NB4 (cell line): ENCODE data around the gene LRRC8C.

Experiments
- MYC ChIP-seq: IDR thresholded peaks from 2 replicates; pipeline ENCODE4 v1.6.1; 2011; ENCODE audit warnings: low read depth, low read length
- POLR2A ChIP-seq: IDR thresholded peaks from 2 replicates; pipeline ENCODE4 v1.6.1; 2011; ENCODE audit warnings: mild to moderate bottlenecking; ENCODE audit not compliant: insufficient read length; ENCODE audit errors: extremely low read depth
- TF ChIP-seq, protein P1 (sequence below): IDR thresholded peaks from one replicate; pipeline ENCODE4 v1.5.1; 2012; ENCODE audit warnings: low read depth, low read length

DNA sequence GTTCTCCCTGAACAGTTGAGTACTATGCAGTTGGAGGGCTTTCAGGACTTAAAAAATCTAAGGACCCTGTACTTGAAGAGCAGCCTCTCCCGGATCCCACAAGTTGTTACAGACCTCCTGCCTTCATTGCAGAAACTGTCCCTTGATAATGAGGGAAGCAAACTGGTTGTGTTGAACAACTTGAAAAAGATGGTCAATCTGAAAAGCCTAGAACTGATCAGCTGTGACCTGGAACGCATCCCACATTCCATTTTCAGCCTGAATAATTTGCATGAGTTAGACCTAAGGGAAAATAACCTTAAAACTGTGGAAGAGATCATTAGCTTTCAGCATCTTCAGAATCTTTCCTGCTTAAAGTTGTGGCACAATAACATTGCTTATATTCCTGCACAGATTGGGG is 48.7 kb upstream of the LRRC8C start:
- TF ChIP-seq, protein P1, sequence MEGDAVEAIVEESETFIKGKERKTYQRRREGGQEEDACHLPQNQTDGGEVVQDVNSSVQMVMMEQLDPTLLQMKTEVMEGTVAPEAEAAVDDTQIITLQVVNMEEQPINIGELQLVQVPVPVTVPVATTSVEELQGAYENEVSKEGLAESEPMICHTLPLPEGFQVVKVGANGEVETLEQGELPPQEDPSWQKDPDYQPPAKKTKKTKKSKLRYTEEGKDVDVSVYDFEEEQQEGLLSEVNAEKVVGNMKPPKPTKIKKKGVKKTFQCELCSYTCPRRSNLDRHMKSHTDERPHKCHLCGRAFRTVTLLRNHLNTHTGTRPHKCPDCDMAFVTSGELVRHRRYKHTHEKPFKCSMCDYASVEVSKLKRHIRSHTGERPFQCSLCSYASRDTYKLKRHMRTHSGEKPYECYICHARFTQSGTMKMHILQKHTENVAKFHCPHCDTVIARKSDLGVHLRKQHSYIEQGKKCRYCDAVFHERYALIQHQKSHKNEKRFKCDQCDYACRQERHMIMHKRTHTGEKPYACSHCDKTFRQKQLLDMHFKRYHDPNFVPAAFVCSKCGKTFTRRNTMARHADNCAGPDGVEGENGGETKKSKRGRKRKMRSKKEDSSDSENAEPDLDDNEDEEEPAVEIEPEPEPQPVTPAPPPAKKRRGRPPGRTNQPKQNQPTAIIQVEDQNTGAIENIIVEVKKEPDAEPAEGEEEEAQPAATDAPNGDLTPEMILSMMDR: no peak
- TF ChIP-seq POLR2A: no peak
- no peak for TF ChIP-seq MYC
